Sigmoid colon (tissue), 7 donors: ENCODE results near the gene ING1. TPM values are rescaled to one million over a fixed set of nuclear protein-coding genes. Genes with fewer than 3 reads are reported as not detected.

ENCODE experiments used
- DNase-seq: peaks from one replicate; pipeline ENCODE4 v3.0.0-alpha.2; 2019
- H3K27ac ChIP-seq, 4 donors: fragments of 200-600 bp; sonication (generic); one replicate each; pipeline ENCODE4 v1.5.1; 2016 to 2019; ENCODE audit warnings: mild to moderate bottlenecking in 1 of 4
- H3K27me3 ChIP-seq, 3 donors: fragments of 200-600 bp; sonication (generic); one replicate each; pipeline ENCODE4 v1.5.1; 2019; ENCODE audit warnings: mild to moderate bottlenecking in 1 of 3
- H3K36me3 ChIP-seq, 4 donors: fragments of 200-600 bp; sonication (generic); one replicate each; pipeline ENCODE4 v1.5.1; 2016 to 2019
- H3K4me1 ChIP-seq, 4 donors: fragments of 200-600 bp; sonication (generic); one replicate each; pipeline ENCODE4 v1.5.1; 2017 to 2019
- H3K4me3 ChIP-seq, 4 donors: fragments of 200-600 bp; sonication (generic); one replicate each; pipeline ENCODE4 v1.5.1; 2017 to 2019; ENCODE audit warnings: mild to moderate bottlenecking in 2 of 4, moderate library complexity in 1 of 4
- H3K9me3 ChIP-seq, 4 donors: fragments of 200-600 bp in 3 of 4; sonication (generic) in 3 of 4; one replicate each; pipeline versions ENCODE4 v1.5.1 to v1.6.1; 2013 to 2019
- EP300 ChIP-seq, 4 donors: sonication (generic); formaldehyde crosslinking; IDR thresholded peaks; one replicate each; pipeline ENCODE4 v1.6.1; 2017; ENCODE audit warnings: antibody characterized with exemption in 4 of 4
- POLR2A ChIP-seq, 2 donors: fragments of 450-650 bp; IDR thresholded peaks; one replicate each; pipeline ENCODE4 v1.6.1; 2016; ENCODE audit warnings: antibody characterized with exemption in 2 of 2, mild to moderate bottlenecking in 2 of 2, moderate library complexity in 2 of 2
- POLR2AphosphoS5 ChIP-seq, 4 donors: sonication (generic); formaldehyde crosslinking; IDR thresholded peaks; one replicate each; pipeline ENCODE4 v1.6.1; 2017; ENCODE audit warnings: antibody characterized with exemption in 4 of 4
- WGBS, 2 donors: extraction: QIAGEN DNeasy Blood & Tissue Kit; methylation state at CpG; one replicate each; pipeline ENCODE4 v1.1.7; 2013; 5-methylcytosine and 5-hydroxymethylcytosine counted together
- intact Hi-C: fragments of 100-400 bp; cut with DNase I; formaldehyde crosslinking; loops from one replicate; pipeline ENCODE4 v1.15.1; 2023
- polyA plus RNA-seq, 3 donors: library from polyadenylated mRNA; stranded (reverse); fragments of 200-250 nt; gene quantifications; one replicate each; pipeline ENCODE4 v1.2.3, GENCODE V29; 2013
- total RNA-seq, 4 donors: library from RNA; depleted of rRNA; stranded (reverse); fragments of >200 nt; gene quantifications; one replicate each; pipeline ENCODE4 v1.1.0, GENCODE V29; 2016
- TF ChIP-seq, protein P1 (sequence below), 4 experiments: fragments of 450-650 bp in 3 of 4; fragments of 200-600 bp in 1 of 4; IDR thresholded peaks; one replicate each; pipeline ENCODE4 v1.5.1; 2016 to 2019; ENCODE audit warnings: antibody characterized with exemption in 4 of 4, mild to moderate bottlenecking in 3 of 4, moderate library complexity in 2 of 4
- donor health status: healthy with polysubstance abuse.
- donor health status: Bipolar disorder and iron deficiency.
- donor health status: healthy.

The ING1 gene
- total and polyA plus RNA-seq, 7 donors: 11.3 to 24.0 (median 16.8) TPM

GRCh38 chr13:110748271-110748670 lies 34.8 kb downstream of the ING1 start:
- H3K27me3 ChIP-seq: no peaks in the 10 kb centered on the region
- H3K36me3 ChIP-seq: no peaks in the 10 kb centered on the region
- H3K27ac ChIP-seq: no peak overlapping the region
- H3K9me3 ChIP-seq: no peaks in the 10 kb centered on the region
- H3K4me3 ChIP-seq: no peak overlapping the region
- intact Hi-C loops: no loop called here
- 82 to 85% methylated on average over 4 of the region's 4 CpGs for WGBS, 2 donors
- TF ChIP-seq POLR2AphosphoS5 (IDR thresholded peaks at IDR 0.05) (no peak), POLR2A (IDR thresholded peaks at IDR 0.05) (no peak), EP300 (IDR thresholded peaks at IDR 0.05) (no peak)
- TF ChIP-seq, protein P1, sequence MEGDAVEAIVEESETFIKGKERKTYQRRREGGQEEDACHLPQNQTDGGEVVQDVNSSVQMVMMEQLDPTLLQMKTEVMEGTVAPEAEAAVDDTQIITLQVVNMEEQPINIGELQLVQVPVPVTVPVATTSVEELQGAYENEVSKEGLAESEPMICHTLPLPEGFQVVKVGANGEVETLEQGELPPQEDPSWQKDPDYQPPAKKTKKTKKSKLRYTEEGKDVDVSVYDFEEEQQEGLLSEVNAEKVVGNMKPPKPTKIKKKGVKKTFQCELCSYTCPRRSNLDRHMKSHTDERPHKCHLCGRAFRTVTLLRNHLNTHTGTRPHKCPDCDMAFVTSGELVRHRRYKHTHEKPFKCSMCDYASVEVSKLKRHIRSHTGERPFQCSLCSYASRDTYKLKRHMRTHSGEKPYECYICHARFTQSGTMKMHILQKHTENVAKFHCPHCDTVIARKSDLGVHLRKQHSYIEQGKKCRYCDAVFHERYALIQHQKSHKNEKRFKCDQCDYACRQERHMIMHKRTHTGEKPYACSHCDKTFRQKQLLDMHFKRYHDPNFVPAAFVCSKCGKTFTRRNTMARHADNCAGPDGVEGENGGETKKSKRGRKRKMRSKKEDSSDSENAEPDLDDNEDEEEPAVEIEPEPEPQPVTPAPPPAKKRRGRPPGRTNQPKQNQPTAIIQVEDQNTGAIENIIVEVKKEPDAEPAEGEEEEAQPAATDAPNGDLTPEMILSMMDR (IDR thresholded peaks at IDR 0.05): no peak
- no peaks in the 10 kb centered on the region for H3K4me1 ChIP-seq
- DNase-seq: no peak

DNA sequence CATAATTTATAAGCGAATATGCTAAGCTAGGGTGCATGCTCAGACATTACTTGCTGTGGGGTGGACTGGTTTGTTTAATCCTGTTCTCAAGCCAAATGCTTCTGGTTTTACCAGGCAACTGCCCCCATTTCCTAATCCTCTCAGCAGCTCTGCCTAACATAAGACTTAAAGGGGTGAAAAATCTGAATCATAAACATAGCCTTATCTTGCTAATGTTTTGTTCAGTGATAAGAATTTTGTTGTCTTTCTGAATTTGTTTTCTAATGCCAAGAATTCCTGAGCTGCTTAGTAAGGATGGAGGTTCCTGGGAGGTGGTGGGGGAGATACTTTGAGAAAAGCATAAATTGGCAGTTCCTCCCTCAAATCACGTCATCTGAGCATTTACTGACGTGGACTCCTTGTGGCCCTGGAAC lies 42.7 kb downstream of the ING1 start:
- H3K36me3 ChIP-seq: no peaks in the 10 kb centered on the region
- no peak overlapping the region for H3K4me3 ChIP-seq
- 85 to 89% methylated on average over 3 of the region's 3 CpGs for WGBS, 2 donors
- H3K4me1 ChIP-seq: peaks cover 0 to 7% (median 0%) of the 10 kb centered on the region in 4 donors
- H3K27ac ChIP-seq: no peak overlapping the region
- TF ChIP-seq EP300 (IDR thresholded peaks at IDR 0.05): no peak
- TF ChIP-seq, protein P1 (IDR thresholded peaks at IDR 0.05): no peak
- no peak for TF ChIP-seq POLR2A (IDR thresholded peaks at IDR 0.05)
- TF ChIP-seq POLR2AphosphoS5 (IDR thresholded peaks at IDR 0.05): no peak
- H3K9me3 ChIP-seq: no peaks in the 10 kb centered on the region
- intact Hi-C loops: no loop called here
- no peak for DNase-seq
- no peaks in the 10 kb centered on the region for H3K27me3 ChIP-seq

GRCh38 chr13:110757296-110757695 lies 43.8 kb downstream of the ING1 start:
- intact Hi-C loops: no loop called here
- no peaks in the 10 kb centered on the region for H3K36me3 ChIP-seq
- WGBS, 2 donors: 91 to 92% methylated on average over 14 of the region's 14 CpGs
- H3K4me1 ChIP-seq: peaks cover 0 to 7% (median 0%) of the 10 kb centered on the region in 4 donors
- no peak overlapping the region for H3K27ac ChIP-seq
- DNase-seq: no peak
- H3K4me3 ChIP-seq: no peak overlapping the region
- H3K9me3 ChIP-seq: no peaks in the 10 kb centered on the region
- no peaks in the 10 kb centered on the region for H3K27me3 ChIP-seq
- TF ChIP-seq, protein P1 (IDR thresholded peaks at IDR 0.05): no peak
- TF ChIP-seq EP300 (IDR thresholded peaks at IDR 0.05) (no peak), POLR2A (IDR thresholded peaks at IDR 0.05) (no peak), POLR2AphosphoS5 (IDR thresholded peaks at IDR 0.05) (no peak)

GRCh38 chr13:110758195-110758805 lies 44.8 kb downstream of the ING1 start:
- TF ChIP-seq POLR2A (IDR thresholded peaks at IDR 0.05) (no peak), EP300 (IDR thresholded peaks at IDR 0.05) (no peak), POLR2AphosphoS5 (IDR thresholded peaks at IDR 0.05) (no peak)
- TF ChIP-seq, protein P1 (IDR thresholded peaks at IDR 0.05): no peak
- no peak overlapping the region for H3K4me3 ChIP-seq
- no peak for DNase-seq
- no peak overlapping the region for H3K27ac ChIP-seq
- no peaks in the 10 kb centered on the region for H3K36me3 ChIP-seq
- 50 to 77% methylated on average over 4 of the region's 4 CpGs for WGBS, 2 donors
- peaks cover 0 to 7% (median 0%) of the 10 kb centered on the region in 4 donors for H3K4me1 ChIP-seq
- no peaks in the 10 kb centered on the region for H3K27me3 ChIP-seq
- H3K9me3 ChIP-seq: no peaks in the 10 kb centered on the region
- intact Hi-C loops: no loop called here

GRCh38 chr13:110759710-110760109 lies 46.2 kb downstream of the ING1 start:
- no peak for DNase-seq
- Histone ChIP-seq H3K27me3 (no peaks in the 10 kb centered on the region), H3K27ac (no peak overlapping the region), H3K4me3 (no peak overlapping the region), H3K36me3 (no peaks in the 10 kb centered on the region), H3K4me1 (peaks cover 0 to 7% (median 0%) of the 10 kb centered on the region in 4 donors), H3K9me3 (no peaks in the 10 kb centered on the region)
- intact Hi-C loops: no loop called here
- TF ChIP-seq POLR2AphosphoS5 (IDR thresholded peaks at IDR 0.05) (no peak), EP300 (IDR thresholded peaks at IDR 0.05) (no peak), POLR2A (IDR thresholded peaks at IDR 0.05) (no peak)
- TF ChIP-seq, protein P1 (IDR thresholded peaks at IDR 0.05): no peak
- WGBS, 2 donors: 90 to 92% methylated on average over 4 of the region's 4 CpGs
